GM12878 (cell line): ENCODE measurements around the gene ZNF407. TPM values are rescaled to one million over a fixed set of nuclear protein-coding genes. Genes with fewer than 3 reads are reported as not detected.

Experiments
- ATAC-seq: fragments of 200-7000 bp; cut with Tn5 transposase; 3 replicates; pipeline ENCODE4 v1.9.1; 2020; ENCODE audit warnings: mild to moderate bottlenecking, moderate library complexity
- BruUV-seq: library from RNA; stranded (reverse); fragments of 400-500 nt; replicated peaks from 2 replicates; lab custom pipeline; 2021; lab: Mats Ljungman, UMichigan
- CTCF ChIA-PET: fragments of 300-600 bp; sonication (Branson Sonifier 250); formaldehyde crosslinking; extraction: SDS; loops from one replicate; lab custom pipeline; 2021; ENCODE audit warnings: inconsistent platforms; lab: Yijun Ruan, JAX
- POLR2A ChIA-PET: fragments of 350-600 bp; formaldehyde crosslinking; extraction: SDS; loops from one replicate; lab custom pipeline; 2021; ENCODE audit warnings: inconsistent platforms; lab: Charles Lee
- RAD21 ChIA-PET: fragments of 300-600 bp; sonication (Branson Sonifier 250); formaldehyde crosslinking; loops from one replicate; lab custom pipeline; 2023; ENCODE audit warnings: antibody characterized with exemption; ENCODE audit not compliant: unreplicated experiment; lab: Charles Lee
- SMC1A ChIA-PET: fragments of 300-600 bp; sonication (Branson Sonifier 250); formaldehyde crosslinking; loops from one replicate; lab custom pipeline; 2023; ENCODE audit not compliant: unreplicated experiment, uncharacterized antibody; lab: Charles Lee
- DNase-seq: peaks from one replicate; pipeline ENCODE4 v3.0.0-alpha.2; 2011; ENCODE audit warnings: low read depth, low spot score
- FAIRE-seq: peaks from 3 replicates; lab custom pipeline; 2011; peaks lifted over from hg19 to GRCh38; lab: Jason Lieb, UNC
- H2AFZ ChIP-seq: 2 replicates; pipeline ENCODE4 v1.6.0; 2011; ENCODE audit warnings: low read depth, low read length, control low read depth; ENCODE audit not compliant: control insufficient read depth
- H3K27ac ChIP-seq: 2 replicates; pipeline ENCODE4 v1.5.1; 2011; ENCODE audit warnings: control low read depth; ENCODE audit not compliant: control insufficient read depth, insufficient read depth
- H3K27me3 ChIP-seq, 2 experiments: replicated peaks in 1 of 2; 2 replicates each; pipeline versions ENCODE4 v1.6.0 to v1.6.1; 2011; ENCODE audit warnings: low read length in 1 of 2; ENCODE audit not compliant: control insufficient read depth in 2 of 2, insufficient read depth in 2 of 2
- H3K36me3 ChIP-seq, 2 experiments: 2 replicates each; pipeline ENCODE4 v1.5.1; 2011; ENCODE audit warnings: low read length in 1 of 2; ENCODE audit not compliant: control insufficient read depth in 2 of 2, insufficient read depth in 2 of 2
- H3K4me1 ChIP-seq: 2 replicates; pipeline ENCODE4 v1.6.1; 2011; ENCODE audit warnings: mild to moderate bottlenecking, low read length, moderate library complexity, mixed read lengths; ENCODE audit not compliant: control insufficient read depth, insufficient read depth
- H3K4me2 ChIP-seq: 2 replicates; pipeline ENCODE4 v1.6.0; 2011; ENCODE audit warnings: control low read depth; ENCODE audit not compliant: control insufficient read depth, insufficient read depth
- H3K4me3 ChIP-seq: fragments of 200-600 bp; sonication (generic); 2 replicates; pipeline ENCODE4 v1.5.1; 2016
- H3K79me2 ChIP-seq: 2 replicates; pipeline ENCODE4 v1.6.0; 2011; ENCODE audit warnings: low read length; ENCODE audit not compliant: control insufficient read depth, insufficient read depth
- H3K9ac ChIP-seq: 2 replicates; pipeline ENCODE4 v1.8.0; 2011; ENCODE audit warnings: low read length, control low read depth, mixed read lengths; ENCODE audit not compliant: control insufficient read depth, insufficient read depth
- H3K9me3 ChIP-seq: replicated peaks from 3 replicates; pipeline ENCODE4 v1.5.1; 2011; ENCODE audit warnings: mild to moderate bottlenecking, low read length; ENCODE audit not compliant: control insufficient read depth, insufficient read depth
- H4K20me1 ChIP-seq: 2 replicates; pipeline ENCODE4 v1.6.0; 2011; ENCODE audit not compliant: control insufficient read depth, insufficient read depth
- BHLHE40 ChIP-seq, 2 experiments: fragments of 450-650 bp in 1 of 2; IDR thresholded peaks; 2 replicates each; pipeline ENCODE4 v1.6.1; 2011 to 2017; ENCODE audit warnings: low read depth in 2 of 2, borderline replicate concordance in 1 of 2, improper control_type of control experiment in 1 of 2, low read length in 1 of 2, mild to moderate bottlenecking in 1 of 2
- HCFC1 ChIP-seq: fragments of 150-350 bp; IDR thresholded peaks from 2 replicates; pipeline ENCODE4 v1.6.1; 2014; ENCODE audit warnings: low read length
- HDGF ChIP-seq: fragments of 450-650 bp; IDR thresholded peaks from 2 replicates; pipeline ENCODE4 v1.6.1; 2016; ENCODE audit warnings: antibody characterized with exemption
- JUNB ChIP-seq: IDR thresholded peaks from 2 replicates; pipeline ENCODE4 v1.6.1; 2016; ENCODE audit warnings: antibody characterized with exemption, mild to moderate bottlenecking
- NR2C2 ChIP-seq: IDR thresholded peaks from 2 replicates; pipeline ENCODE4 v1.6.1; 2011; ENCODE audit warnings: borderline replicate concordance, low read depth; ENCODE audit not compliant: control insufficient read depth, insufficient read length
- NR2F1 ChIP-seq: fragments of 450-650 bp; conservative IDR thresholded peaks from 2 replicates; pipeline ENCODE4 v1.6.1; 2017; ENCODE audit warnings: mild to moderate bottlenecking
- RAD21 ChIP-seq: IDR thresholded peaks from 2 replicates; pipeline ENCODE4 v1.6.1; 2011; ENCODE audit warnings: mild to moderate bottlenecking, low read depth, low read length, moderate library complexity; ENCODE audit not compliant: insufficient read depth
- SIX5 ChIP-seq: IDR thresholded peaks from 2 replicates; pipeline ENCODE4 v1.6.1; 2011; ENCODE audit warnings: mild to moderate bottlenecking, low read depth, low read length, moderate library complexity; ENCODE audit not compliant: severe bottlenecking
- SMARCA5 ChIP-seq: fragments of 450-650 bp; IDR thresholded peaks from 2 replicates; pipeline ENCODE4 v1.6.1; 2017; ENCODE audit warnings: mild to moderate bottlenecking
- TAF1 ChIP-seq: IDR thresholded peaks from 2 replicates; pipeline ENCODE4 v1.6.1; 2011; ENCODE audit warnings: mild to moderate bottlenecking, low read depth, low read length, borderline replicate concordance
- WGBS: methylation state at CpG from one replicate; pipeline ENCODE4 v1.1.6; 2016; ENCODE audit warnings: low lambda C conversion rate; ENCODE audit not compliant: insufficient replicate concordance, insufficient coverage; ENCODE audit errors: missing lambda C conversion rate; 5-methylcytosine and 5-hydroxymethylcytosine counted together
- in situ Hi-C: fragments of 300-500 bp; cut with MboI; formaldehyde crosslinking; loops from 9 replicates; pipeline ENCODE4 v1.14.3; 2018; ENCODE audit warnings: mixed read lengths
- intact Hi-C: fragments of 100-400 bp; cut with micrococcal nuclease; formaldehyde crosslinking; loops from one replicate; pipeline ENCODE4 v1.14.2; 2022; ENCODE audit not compliant: unreplicated experiment
- polyA plus RNA-seq, 11 experiments: library from polyadenylated mRNA; depleted of rRNA in 4 of 11; unstranded in 6 of 11; stranded (reverse) in 5 of 11; fragments of >200 nt; fragmentation: Nextera tagmentation in 4 of 11; fragmentation: Illumina TruSeq in 1 of 11; extraction: Ambion mirVana in 4 of 11; extraction: Trizol in 1 of 11; gene quantifications; 1 replicate in 1 of 11; 2 replicates in 10 of 11; pipeline versions ENCODE4 v1.2.1 to v1.2.3, GENCODE V29; 2011 to 2016; ENCODE audit warnings: inconsistent platforms in 2 of 11, missing spikeins in 2 of 11, low read depth in 1 of 11
- total RNA-seq, 4 experiments: library from RNA; depleted of rRNA in 3 of 4; stranded (reverse); fragments of >200 nt in 3 of 4; fragmentation: Illumina TruSeq in 1 of 4; extraction: Trizol in 1 of 4; gene quantifications; 2 replicates each; pipeline versions ENCODE4 v1.2.1 to v1.2.3, GENCODE V29; 2013 to 2021
- TF ChIP-seq, protein P1 (sequence below): fragments of 450-650 bp; IDR thresholded peaks from 2 replicates; pipeline ENCODE4 v1.6.1; 2017; ENCODE audit warnings: mild to moderate bottlenecking, low read depth, inconsistent platforms; ENCODE audit not compliant: poor library complexity, severe bottlenecking

Gene ZNF407
- total and polyA plus RNA-seq, 10 of the 15 experiments (the other 5 are each of a cell fraction or from before 2014, with no cell fraction given): 0.69 to 11.6 (median 5.3) TPM

DNA sequence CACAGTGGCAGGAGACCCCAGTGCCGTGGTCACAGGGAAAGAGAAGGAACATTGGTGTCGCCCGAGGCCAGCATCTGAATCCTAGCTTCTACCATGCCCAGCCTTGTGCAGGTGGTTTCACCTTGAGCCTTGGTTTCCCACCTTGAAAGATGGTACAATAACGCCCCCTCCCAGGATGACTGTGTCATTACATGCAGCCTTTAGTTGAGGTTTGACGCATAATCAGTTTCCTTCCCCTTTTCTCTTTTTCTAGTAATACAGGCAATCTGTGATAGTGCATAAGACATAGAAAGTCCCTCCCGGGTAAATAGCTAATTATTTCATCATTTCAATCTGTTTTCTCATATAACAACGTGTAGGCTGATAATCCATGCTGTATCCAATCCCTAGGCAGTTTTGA lies 29.8 kb upstream of the ZNF407 start:
- intact Hi-C loops: no loop called here
- FAIRE-seq: no peak
- Histone ChIP-seq H3K4me2 (no peak overlapping the region), H2AFZ (no peak overlapping the region), H3K9ac (no peak overlapping the region), H3K27me3 (no peaks in the 10 kb centered on the region; a peak in 1 of 4 replicates), H3K36me3 (no peaks in the 10 kb centered on the region), H3K79me2 (no peaks in the 10 kb centered on the region), H3K27ac (no peak overlapping the region), H4K20me1 (no peaks in the 10 kb centered on the region), H3K4me3 (no peak overlapping the region), H3K4me1 (no peaks in the 10 kb centered on the region), H3K9me3 (no peaks in the 10 kb centered on the region; the same call in 2 of the 3 replicates)
- ChIA-PET SMC1A (no interaction called here), POLR2A (no interaction called here), CTCF (no interaction called here), RAD21 (no interaction called here)
- ATAC-seq: no peak
- in situ Hi-C loops: no loop called here
- 36% methylated on average over 7 of the region's 7 CpGs for WGBS
- BruUV-seq: no TSS peak
- DNase-seq: no peak
- TF ChIP-seq BHLHE40 (IDR thresholded peaks at IDR 0.05; ENCODE audit: borderline replicate concordance in 1 of 2, low read depth in 2 of 2, low read length in 1 of 2): no peak
- TF ChIP-seq, protein P1, sequence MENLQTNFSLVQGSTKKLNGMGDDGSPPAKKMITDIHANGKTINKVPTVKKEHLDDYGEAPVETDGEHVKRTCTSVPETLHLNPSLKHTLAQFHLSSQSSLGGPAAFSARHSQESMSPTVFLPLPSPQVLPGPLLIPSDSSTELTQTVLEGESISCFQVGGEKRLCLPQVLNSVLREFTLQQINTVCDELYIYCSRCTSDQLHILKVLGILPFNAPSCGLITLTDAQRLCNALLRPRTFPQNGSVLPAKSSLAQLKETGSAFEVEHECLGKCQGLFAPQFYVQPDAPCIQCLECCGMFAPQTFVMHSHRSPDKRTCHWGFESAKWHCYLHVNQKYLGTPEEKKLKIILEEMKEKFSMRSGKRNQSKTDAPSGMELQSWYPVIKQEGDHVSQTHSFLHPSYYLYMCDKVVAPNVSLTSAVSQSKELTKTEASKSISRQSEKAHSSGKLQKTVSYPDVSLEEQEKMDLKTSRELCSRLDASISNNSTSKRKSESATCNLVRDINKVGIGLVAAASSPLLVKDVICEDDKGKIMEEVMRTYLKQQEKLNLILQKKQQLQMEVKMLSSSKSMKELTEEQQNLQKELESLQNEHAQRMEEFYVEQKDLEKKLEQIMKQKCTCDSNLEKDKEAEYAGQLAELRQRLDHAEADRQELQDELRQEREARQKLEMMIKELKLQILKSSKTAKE: no peak
- peak; percentile 19; the same call in 1 of the 2 replicates for TF ChIP-seq RAD21

DNA sequence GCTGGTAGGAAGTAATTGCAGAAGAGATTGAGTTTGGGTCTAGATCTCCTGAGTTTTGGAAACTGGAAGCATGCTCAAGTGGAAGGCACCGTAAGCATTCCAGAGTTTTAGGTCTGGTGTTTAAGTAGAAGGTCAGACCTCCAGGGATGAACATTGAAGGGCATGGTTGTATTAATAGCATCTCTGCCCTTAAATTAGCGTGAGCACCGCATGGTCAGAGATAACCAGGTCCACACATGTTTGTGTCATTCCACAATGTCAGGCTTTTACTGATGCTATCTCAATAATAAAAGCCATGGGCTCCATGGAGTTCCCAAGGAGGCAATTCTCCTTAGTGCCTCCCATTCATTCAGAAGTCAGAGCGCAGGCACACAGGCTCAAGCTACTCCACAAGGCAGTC lies 28.3 kb upstream of the ZNF407 start:
- RAD21 ChIA-PET: no interaction called here

More for the DNA sequence above, 28.3 kb upstream of the ZNF407 start:
- ChIA-PET SMC1A (no interaction called here), CTCF (no interaction called here), POLR2A (no interaction called here)
- WGBS: 71% methylated on average over 4 of the region's 4 CpGs
- Histone ChIP-seq H3K9ac (no peak overlapping the region), H3K4me1 (no peaks in the 10 kb centered on the region), H3K79me2 (no peaks in the 10 kb centered on the region), H3K4me3 (no peak overlapping the region), H3K4me2 (no peak overlapping the region), H3K36me3 (no peaks in the 10 kb centered on the region), H4K20me1 (no peaks in the 10 kb centered on the region), H3K27ac (no peak overlapping the region), H3K9me3 (no peaks in the 10 kb centered on the region; the same call in 2 of the 3 replicates), H3K27me3 (no peaks in the 10 kb centered on the region), H2AFZ (no peak overlapping the region)
- no TSS peak for BruUV-seq
- no peak for FAIRE-seq
- no peak for DNase-seq
- intact Hi-C loops (no loop called here), in situ Hi-C loops (no loop called here)
- ATAC-seq: no peak
- TF ChIP-seq HDGF (no peak), NR2F1 (no peak), TAF1 (no peak), JUNB (no peak), SMARCA5 (no peak), SIX5 (no peak), NR2C2 (no peak), HCFC1 (no peak)
